Fibroblast of villous mesenchyme (primary cell): ENCODE results near the gene SNAP47. TPM values are rescaled to one million over a fixed set of nuclear protein-coding genes. Genes with fewer than 3 reads are reported as not detected.
A peak's percentile ranks its signal among the peaks of the same experiment; 100 is the strongest.

Experiments used
- DNase-seq: peaks from one replicate; pipeline ENCODE4 v3.0.0-alpha.2; 2010; ENCODE audit warnings: low read depth
- H3K4me3 ChIP-seq: 2 replicates; pipeline ENCODE4 v1.5.1; 2011; ENCODE audit warnings: low read depth, mild to moderate bottlenecking, low read length
- total RNA-seq: library from RNA; depleted of rRNA; stranded (reverse); fragments of >200 nt; gene quantifications from 2 replicates; pipeline ENCODE4 v1.2.3, GENCODE V29; 2012
- TF ChIP-seq, protein P1 (sequence below): IDR thresholded peaks from 2 replicates; pipeline ENCODE4 v1.5.1; 2012; ENCODE audit warnings: low read depth, mild to moderate bottlenecking, low read length; ENCODE audit not compliant: insufficient read depth

The SNAP47 gene
- total RNA-seq, 1 donor, result 58.3 TPM

DNA sequence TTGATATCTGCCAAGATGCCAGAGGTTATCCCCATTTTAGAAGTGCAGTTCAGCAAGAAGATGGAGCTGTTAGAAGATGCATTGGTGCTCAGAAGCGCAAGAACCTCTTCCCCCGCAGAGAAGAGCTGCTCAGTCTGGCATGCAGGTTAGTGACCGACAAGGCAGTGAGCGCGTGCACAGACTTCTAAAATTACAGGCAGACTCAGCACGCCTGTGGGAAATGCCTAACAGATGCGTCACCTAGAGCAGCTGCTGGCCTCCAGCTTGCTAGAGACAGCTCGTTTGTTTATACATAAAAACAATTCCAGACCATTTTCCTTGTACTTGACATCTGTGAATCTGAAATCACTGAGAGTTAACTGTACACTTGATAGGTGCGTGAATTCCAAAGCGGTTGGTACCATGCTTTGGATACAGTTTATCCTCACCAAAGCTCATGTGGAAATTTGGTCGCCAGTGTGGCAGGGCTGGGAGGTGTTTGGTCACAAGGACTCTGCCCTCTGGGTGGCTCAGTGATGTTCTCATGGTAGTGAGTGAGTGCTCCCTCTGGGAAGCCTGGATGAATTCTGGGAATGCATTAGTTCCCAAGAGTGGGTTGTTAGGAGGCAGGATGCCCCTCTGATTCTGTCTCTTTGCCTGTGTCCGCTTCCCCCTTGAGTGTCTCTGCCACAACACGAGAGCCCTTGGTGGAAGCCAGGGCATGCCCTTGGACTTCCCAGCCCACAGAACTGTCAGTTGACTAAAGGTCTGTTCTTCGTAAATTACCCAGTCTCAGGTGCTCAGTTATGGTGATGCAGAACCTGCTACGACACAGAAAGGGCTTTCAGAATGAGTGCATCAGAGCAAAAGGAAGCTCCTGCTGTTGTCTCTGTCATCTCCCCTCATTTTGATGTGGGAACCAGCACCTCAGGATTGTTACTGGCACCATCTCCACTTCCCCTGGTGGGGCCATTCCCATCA is 24.4 kb downstream of the SNAP47 start:
- TF ChIP-seq, protein P1, sequence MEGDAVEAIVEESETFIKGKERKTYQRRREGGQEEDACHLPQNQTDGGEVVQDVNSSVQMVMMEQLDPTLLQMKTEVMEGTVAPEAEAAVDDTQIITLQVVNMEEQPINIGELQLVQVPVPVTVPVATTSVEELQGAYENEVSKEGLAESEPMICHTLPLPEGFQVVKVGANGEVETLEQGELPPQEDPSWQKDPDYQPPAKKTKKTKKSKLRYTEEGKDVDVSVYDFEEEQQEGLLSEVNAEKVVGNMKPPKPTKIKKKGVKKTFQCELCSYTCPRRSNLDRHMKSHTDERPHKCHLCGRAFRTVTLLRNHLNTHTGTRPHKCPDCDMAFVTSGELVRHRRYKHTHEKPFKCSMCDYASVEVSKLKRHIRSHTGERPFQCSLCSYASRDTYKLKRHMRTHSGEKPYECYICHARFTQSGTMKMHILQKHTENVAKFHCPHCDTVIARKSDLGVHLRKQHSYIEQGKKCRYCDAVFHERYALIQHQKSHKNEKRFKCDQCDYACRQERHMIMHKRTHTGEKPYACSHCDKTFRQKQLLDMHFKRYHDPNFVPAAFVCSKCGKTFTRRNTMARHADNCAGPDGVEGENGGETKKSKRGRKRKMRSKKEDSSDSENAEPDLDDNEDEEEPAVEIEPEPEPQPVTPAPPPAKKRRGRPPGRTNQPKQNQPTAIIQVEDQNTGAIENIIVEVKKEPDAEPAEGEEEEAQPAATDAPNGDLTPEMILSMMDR, result no peak
- DNase-seq, result peak; percentile 97
- H3K4me3 ChIP-seq, result no peak overlapping the region

DNA sequence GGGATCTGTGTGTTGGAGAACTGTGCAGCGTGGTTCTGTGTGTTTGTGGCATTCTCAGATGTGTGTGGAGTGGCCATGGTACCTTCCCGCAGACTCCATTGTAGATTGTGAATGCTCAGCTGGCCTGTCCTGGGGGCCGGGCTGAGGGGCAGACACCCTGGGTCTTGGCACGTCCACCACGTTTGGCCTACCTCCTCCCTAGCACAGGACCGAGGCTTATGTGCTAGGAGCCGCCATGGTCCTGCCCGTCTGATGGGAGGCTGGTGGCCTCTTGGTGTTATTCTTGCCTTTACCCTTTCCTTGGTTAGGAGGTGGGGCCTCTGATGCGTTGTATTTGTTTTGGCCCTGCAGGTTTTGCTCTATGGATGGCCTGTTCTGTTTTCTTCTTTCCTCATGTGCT is 25.1 kb downstream of the SNAP47 start:
- DNase-seq, result no peak
- H3K4me3 ChIP-seq, result no peak overlapping the region
- TF ChIP-seq, protein P1, result no peak

DNA sequence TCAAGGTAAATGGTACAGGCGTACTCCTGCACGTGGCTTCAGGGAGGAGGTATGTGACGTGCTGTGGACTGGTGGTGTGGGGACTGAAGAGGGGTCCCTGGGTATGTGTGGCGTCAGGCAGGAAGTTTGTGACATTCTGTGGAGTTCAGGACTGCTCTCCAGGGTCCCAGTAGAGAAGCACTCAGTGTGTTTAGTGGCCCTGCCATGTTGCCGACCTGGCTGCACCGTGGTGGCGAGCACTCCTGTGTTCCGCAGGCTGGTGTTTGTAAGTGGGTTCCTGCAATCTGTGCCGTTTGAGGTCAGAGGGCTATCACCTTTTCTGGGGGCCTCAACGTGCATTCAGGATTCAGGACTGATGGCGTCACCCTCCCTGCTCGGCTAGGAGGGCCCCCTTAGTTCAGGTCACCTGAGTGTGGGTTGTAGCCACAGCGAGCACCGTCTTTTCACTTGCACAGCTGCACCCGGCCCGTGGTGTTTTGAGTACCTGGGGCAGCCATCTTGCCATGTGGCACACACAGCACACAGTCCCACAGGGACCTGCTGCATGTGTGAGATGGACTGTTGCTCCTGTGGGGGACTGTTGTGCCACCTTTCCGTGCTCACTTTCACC is 26.5 kb downstream of the SNAP47 start:
- H3K4me3 ChIP-seq, result no peak overlapping the region
- DNase-seq, result no peak
- TF ChIP-seq, protein P1, result no peak

DNA sequence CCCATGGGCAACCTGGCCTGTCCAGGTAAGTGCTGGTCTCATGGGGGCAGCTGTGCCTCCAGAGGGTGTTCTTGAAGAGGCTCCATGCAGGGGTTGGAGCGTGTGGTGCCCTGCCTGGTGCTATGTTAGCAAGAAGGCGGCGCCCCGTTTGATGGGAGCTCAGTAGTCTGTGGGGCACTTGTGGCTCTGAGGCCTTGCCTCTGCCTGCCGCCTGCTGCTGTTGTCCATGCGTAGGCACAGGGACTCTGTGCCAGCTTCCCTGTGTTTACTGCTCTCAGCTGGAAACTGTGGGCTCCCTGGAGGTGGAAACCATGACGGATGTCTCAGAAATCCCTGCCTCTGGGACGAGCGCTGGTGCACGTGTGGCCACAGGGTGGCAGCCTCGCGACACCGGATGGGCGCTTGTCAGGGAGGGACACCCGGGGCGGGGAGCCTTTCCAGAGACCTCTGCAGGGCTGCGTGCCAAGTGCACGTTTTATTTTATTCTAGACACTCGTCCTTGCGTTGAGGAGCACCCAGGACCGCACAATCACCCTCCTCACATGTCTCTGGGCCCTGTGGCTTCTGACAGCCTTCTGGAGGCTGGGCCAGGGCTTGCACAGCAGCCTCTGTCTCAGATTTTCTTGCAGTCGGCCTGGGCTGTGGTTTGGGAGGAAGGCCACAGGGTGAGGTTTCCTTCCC is 27.1 kb downstream of the SNAP47 start:
- no peak overlapping the region for H3K4me3 ChIP-seq
- peak; percentile 78 for DNase-seq
- TF ChIP-seq, protein P1, result peak; percentile 86

DNA sequence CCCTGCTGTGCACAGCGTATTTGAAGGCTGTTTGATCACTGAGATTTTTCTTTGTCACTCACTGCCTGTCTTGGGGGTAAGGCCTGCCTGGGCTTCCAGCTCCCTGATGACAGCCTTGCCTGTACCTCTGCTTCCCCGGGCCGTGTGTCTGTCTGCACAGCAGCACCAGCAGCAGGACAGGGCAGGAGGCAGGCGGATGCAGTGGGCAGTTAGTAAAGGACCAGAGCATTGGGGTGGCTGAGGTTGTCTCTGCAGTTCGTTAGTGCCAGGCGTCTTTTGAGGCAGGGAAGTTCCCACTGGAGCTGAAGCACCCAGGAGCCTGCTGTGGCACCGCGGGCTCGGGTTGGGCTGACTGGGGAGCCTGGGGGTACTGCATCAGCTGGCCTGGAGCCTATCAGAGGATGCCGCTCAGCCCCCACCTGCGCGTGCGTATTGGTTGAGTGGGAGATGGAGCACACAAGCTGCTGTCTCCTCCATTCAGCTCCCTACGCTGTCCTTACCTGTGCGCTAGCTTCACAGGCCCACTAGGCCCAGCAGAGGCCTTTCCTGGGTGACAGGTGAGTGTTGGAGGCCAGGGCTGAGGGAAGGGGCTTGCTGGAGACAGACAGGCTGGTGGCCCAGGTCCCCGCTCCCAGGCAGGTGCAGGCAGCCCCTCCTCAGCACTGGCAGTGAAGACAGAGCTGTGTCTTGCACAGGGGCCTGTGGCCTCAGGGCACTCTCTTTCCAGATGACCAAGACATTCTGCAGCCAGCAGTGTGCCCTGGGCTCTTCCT is 28.2 kb downstream of the SNAP47 start:
- H3K4me3 ChIP-seq, result no peak overlapping the region
- no peak for DNase-seq
- TF ChIP-seq, protein P1, result no peak

DNA sequence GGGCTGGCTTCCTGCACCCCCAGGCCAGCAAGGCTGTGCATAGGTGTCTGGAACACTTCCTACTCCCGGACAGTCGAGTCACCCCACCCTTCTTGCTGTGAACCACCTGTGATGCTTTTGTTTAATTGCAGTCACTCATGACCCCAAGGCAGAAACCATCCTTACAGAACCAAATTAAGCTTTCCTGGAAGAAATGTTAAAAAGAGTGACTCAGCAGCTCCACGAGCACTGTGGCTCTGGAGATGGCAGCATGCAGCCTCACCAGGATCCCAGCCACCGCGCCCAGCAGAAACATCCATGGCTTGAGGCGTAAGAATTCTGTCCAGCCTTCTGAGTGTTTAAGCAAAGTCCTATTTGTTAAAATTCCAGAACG is 28.8 kb downstream of the SNAP47 start:
- peak; percentile 10 for DNase-seq
- no peak overlapping the region for H3K4me3 ChIP-seq
- TF ChIP-seq, protein P1, result no peak
